CD4-positive, alpha-beta T cell treated with Interleukin-12 subunit alpha and Interleukin-12 subunit beta, for 1 hour (primary cell): Measurements from ENCODE around the gene ITGBL1.
A peak's percentile ranks its signal among the peaks of the same experiment; 100 is the strongest.

Experiments used
- DNase-seq: peaks from one replicate; pipeline ENCODE4 v3.0.0-alpha.2; 2020

The ITGBL1 gene

DNA sequence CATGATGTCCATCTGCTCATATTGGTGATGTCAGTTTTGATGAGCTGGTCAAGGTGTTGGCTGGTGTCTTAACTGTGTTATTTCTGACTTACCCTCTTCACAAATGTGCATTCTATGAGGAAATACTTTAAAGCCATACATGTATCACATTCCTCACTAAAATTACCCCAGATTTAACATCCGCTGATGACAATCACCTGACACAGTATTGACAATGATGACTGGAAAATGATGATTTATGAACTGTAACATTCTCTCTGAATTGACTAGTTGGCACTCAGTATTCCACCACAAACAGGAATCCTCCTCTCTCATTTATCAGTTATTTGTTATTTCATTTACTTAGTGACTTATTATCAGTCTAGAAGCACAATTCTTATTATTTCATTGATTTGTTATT, 117.3 kb downstream of the ITGBL1 start:
- DNase-seq = no peak

DNA sequence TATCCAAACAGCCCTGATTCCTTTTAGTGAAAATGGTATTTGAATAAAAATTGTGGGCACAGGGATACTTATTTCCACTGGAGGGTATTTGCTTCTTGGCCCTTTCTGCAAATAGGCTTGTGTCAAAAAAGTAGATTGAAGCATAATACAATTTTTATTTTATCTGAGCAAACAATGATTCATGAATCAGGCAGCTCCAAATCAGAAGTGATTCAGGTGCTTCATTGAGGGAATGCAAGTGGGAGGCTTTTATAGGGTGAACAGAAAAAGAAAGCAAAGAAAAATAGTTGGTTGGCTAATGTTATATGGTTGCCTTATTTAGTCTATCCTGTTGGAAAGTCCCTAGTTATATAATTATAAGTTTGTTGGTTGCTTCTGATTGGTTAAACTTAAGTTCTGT, 117.9 kb downstream of the ITGBL1 start:
- no peak for DNase-seq

GRCh38 chr13:101572456-101572855, 120.0 kb downstream of the ITGBL1 start:
- DNase-seq = no peak

GRCh38 chr13:101575581-101575980, 123.1 kb downstream of the ITGBL1 start:
- no peak for DNase-seq

- DNase-seq = no peak
Observed at GRCh38 chr13:101576455-101576854, 124.0 kb downstream of the ITGBL1 start.

- no peak for DNase-seq
Observed at GRCh38 chr13:101576977-101577376, 124.5 kb downstream of the ITGBL1 start.

- DNase-seq = no peak
Observed at GRCh38 chr13:101579281-101579802, 126.9 kb downstream of the ITGBL1 start.

DNA sequence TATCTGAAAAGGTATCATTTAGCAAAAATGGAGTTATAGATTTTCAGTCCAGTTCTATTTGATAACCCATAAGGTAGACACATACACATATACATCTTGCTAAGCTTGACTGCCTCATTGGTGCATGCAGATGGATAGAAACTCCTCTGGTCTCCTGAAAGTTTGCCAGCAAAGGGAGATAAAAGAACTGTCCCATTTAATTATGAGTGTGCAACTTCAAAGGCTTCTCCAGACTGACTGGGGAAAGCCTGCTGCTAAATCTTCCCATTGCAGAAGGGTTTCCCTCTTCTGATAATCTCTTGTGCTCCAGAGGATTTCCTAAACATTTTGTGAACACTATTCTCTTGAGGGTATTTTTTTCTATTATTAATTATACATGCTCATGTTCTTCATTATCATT, 131.9 kb downstream of the ITGBL1 start:
- no peak for DNase-seq

- no peak for DNase-seq
Observed at GRCh38 chr13:101590479-101590878, 138.0 kb downstream of the ITGBL1 start.

DNA sequence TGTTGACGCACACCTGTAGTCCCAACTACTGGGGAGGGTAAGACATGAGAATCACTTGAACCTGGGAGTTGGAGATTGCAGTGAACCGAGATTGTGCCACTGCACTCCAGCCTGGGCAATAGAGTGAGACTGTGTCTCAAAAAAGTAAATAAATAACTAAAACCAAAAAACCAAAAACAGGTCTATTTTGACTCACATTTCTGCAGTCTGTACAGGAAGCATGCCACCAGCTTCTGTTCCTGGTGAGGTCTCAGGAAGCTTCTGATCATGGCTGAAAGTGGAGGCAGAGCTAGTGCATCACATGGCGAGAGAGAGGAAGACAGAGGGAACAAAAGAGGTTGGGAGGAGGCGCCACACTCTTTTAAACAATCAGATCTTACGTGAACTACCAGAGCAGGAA, 142.5 kb downstream of the ITGBL1 start:
- DNase-seq = no peak

- no peak for DNase-seq
Observed at GRCh38 chr13:101596803-101597202, 144.3 kb downstream of the ITGBL1 start.

DNA sequence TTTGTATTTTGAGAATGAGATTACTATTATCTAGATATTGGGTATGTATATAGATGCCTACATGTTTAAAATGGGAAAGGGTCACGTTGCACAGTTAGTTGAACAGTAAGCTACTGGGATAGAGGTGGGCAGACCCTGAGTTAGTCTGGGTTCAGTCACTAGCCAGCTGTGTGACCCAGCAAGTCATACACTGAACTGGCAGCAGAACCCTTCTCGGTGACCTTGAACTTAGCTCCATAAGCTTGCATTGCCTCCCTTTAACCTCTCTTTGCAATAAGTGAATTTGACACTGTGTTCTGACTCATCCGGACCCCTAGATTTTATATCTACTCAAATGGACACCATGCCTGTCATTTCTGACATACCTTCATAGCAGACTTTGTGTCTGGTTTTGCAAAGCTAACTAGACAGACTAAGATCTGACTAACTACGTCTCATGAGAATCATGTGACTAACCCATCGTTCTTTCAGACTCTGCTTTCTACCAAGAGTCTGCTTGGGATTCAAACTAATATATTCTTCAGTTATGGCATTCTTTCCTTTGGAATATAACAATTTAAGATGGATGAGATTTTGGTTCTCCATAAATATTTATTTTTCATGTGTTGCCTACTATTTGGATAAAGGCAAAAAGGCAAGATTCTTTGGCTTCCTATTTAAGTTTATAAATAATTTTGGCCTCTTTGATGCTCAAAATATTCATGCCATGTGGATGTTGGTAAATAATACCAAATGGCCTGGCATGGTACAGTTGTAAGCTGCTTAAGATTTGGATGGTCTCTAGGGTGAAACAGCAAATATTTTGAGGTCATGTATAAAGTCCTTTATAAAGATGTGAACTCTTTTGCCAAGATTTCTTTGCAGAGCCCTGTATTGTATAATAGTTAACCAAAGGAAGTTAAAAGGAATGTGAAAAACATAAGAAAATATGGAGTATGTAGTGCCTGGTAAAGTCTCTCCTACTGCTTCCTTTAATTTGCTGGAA, 159.3 kb downstream of the ITGBL1 start:
- DNase-seq = no peak

DNA sequence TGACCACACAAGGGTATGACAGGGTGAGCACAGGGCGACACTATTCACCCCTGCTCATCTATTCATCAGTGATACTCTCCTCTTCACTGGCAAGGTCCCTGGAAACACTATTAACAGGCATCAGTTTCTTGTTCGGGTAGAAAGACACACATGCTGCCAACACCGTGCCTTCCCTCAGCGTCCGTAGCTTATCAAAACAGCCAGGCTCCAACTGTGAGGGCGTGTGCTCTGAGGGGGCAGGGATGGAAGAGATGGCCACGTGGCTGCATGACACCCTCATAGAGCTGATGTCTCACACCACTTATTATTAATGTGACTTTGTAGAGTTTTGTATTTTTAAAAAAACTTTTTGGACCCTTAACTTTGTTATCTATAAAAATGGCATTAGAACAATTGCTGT, 160.3 kb downstream of the ITGBL1 start:
- no peak for DNase-seq

DNA sequence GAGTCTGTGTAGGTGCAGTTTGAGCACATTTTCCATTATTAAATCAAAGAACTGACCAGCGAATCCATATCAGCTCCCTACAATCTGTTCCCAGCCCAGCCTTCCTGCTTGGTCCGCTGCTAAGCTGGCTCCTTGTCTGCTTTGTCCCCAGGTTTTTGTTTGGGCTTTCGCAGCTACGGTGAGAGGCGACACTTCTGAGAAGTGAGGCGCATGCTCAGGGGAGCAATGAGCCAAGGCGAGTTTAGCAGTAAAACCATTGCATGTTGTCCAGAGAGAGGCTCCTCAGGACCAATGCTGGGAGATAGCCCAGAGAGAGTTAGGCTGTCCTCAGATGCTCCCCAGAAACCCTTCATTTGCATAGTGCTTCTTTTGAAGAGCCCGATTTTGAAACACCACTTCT, 162.0 kb downstream of the ITGBL1 start:
- DNase-seq = no peak

DNA sequence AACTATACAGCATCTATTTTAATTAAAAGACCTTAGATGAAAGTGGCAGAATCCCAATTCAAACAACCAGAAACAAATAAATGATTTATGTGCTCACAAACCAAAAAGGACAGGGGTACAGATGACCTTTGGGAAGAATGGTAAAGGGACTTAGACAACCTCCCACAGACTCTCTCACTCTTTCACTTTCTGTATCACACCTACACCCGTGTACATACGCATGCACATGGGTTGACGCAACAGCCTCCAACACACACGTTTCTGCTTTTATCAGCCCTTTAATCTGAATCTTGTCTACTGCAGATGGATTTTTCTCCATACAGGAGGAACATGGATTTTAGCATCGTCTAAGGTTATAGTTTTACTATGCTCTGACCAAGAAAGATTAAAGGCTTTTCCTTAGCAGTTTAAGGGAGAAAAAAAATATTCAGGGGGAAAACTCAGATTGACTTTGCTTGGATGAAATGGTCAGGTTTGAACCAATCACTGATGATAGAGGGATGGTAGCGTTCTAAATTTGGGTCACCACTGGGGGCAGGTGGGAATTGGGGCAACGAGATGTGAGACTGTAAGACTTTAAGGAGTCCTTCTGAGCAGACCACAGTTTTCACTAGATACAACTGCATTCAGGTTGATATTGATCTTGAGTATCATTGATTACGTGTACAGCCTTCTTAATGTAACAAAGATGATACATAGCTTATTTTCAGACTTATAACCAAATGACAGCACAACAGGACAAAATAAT, 166.1 kb downstream of the ITGBL1 start:
- DNase-seq = peak; percentile 55

DNA sequence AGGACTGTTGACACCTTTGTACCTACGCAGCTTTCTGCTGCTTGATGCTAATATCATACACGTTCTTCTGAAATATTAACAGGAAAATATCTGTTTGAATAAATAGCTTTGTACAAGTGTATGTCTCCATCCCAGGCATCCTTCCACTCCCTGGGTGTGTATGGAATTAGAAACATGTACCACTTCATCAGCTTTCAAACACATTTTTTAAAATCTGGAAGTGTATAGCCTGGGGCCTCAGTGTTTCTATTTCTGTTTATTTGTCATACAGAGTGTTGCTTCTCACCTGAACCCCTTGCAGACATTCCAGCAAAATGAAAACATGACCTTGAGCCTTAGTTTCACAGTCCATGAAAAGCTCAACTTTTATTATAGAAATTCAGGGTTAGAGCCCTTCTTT, 168.6 kb downstream of the ITGBL1 start:
- DNase-seq = no peak

DNA sequence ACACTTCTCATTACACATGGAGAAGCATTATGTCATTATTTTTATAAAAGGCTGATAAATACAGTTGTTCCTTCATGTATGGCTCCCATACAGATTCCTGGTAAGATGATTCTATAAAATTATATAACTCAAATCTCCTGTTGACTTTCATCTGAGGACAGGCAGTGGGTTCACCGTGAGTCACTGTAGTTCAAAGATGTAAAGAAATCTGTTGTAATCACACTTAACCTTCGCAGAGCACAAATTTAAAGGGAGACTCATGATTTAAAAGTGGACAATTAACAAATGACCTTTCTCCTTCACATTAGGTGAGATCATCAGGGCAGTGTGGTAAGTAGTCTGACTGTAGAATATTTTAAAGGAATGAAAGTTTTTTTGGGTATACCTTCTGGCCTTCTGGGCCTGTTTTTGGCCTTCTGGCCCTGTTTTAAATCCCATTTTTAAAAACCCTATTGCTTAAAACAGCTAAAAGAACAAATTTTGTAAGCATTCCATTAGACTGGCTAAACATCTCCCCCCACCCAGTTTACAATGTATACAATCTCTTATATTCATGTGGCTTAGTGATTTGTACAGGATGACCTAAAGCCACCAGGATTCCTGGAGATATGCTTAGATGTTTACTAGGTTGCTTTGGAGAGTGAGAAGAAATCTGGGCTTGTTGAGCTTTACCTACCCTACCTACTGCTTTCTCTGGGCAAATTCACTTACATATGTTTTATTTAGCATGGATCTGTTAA, 171.2 kb downstream of the ITGBL1 start:
- no peak for DNase-seq

- DNase-seq = no peak
Observed at GRCh38 chr13:101624210-101624922, 171.9 kb downstream of the ITGBL1 start.

- no peak for DNase-seq
Observed at GRCh38 chr13:101624981-101625380, 172.5 kb downstream of the ITGBL1 start.

- peak; percentile 41 for DNase-seq
Observed at GRCh38 chr13:101626925-101627555, 174.6 kb downstream of the ITGBL1 start.

DNA sequence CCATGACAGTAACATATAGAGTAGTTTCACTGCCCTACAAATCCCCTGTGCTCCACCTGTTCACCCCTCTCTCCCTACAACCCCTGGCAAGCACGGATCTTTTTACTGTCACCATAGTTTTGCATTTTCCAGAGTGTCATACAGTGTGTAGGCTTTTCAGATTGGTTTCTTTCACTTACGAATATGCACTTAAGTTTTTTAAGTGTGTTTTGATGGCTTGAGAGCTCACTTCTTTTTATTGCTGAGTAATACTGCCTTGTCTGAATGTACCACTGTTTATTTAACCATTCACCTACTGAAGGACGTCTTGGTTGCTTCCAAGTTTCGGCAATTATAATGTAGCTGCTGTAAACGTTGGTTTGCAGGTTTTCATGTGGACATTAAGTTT, 175.1 kb downstream of the ITGBL1 start:
- DNase-seq = no peak

GRCh38 chr13:101628900-101629299, 176.4 kb downstream of the ITGBL1 start:
- no peak for DNase-seq
